PFSK-1 (cell line): ENCODE results near the gene REXO4.

Experiments
- FOXP2 ChIP-seq: optimal IDR thresholded peaks from 2 replicates; pipeline ENCODE3; 2011; ENCODE audit warnings: borderline replicate concordance, control low read depth, inconsistent platforms; ENCODE audit not compliant: insufficient read depth; ENCODE audit errors: extremely low read length, extremely low read depth
- POLR2AphosphoS5 ChIP-seq: IDR thresholded peaks from 2 replicates; pipeline ENCODE4 v1.6.1; 2012; ENCODE audit warnings: low read depth, mild to moderate bottlenecking, control low read depth, low read length, moderate library complexity
- REST ChIP-seq, 2 experiments: IDR thresholded peaks; 2 replicates each; pipeline versions ENCODE4 v1.6.1 to v1.8.0; 2011 to 2012; ENCODE audit warnings: low read depth in 2 of 2, low read length in 2 of 2, control low read depth in 1 of 2, inconsistent platforms in 1 of 2, mild to moderate bottlenecking in 1 of 2, moderate library complexity in 1 of 2; ENCODE audit not compliant: insufficient read depth in 1 of 2
- SIN3A ChIP-seq: IDR thresholded peaks from 2 replicates; pipeline ENCODE4 v1.6.1; 2012; ENCODE audit warnings: mild to moderate bottlenecking, low read length, moderate library complexity, borderline replicate concordance; ENCODE audit not compliant: insufficient read depth
- TAF1 ChIP-seq: IDR thresholded peaks from 2 replicates; pipeline ENCODE4 v1.6.1; 2012; ENCODE audit warnings: low read length, control low read depth, borderline replicate concordance; ENCODE audit not compliant: insufficient read depth

Gene REXO4

DNA sequence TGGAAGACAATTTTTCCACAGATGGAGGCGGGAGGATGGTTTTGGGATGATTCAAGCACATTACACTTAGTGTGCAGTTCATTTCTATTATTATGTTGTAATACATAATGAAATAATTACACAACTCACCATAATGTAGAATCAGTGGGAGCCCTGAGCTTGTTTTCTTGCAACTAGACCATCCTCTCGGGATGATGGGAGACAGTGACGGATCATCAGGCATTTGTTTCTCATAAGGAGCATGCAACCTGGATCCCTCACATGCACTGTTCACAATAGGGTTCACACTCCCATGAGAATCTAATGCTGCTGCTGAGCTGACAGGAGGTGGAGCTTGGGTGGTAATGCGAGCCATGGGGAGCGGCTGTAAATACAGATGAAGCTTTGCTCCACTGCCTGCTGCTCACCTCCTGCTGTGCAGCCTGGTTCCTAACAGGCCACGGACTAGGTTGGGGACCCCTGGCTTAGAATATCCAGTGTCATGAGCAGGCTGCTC is 40.0 kb downstream of the REXO4 start:
- TF ChIP-seq FOXP2 (no peak), REST (IDR thresholded peaks at IDR 0.05; ENCODE audit: insufficient read depth in 1 of 2, low read depth in 2 of 2, low read length in 2 of 2) (no peak), POLR2AphosphoS5 (no peak), SIN3A (no peak), TAF1 (no peak)

DNA sequence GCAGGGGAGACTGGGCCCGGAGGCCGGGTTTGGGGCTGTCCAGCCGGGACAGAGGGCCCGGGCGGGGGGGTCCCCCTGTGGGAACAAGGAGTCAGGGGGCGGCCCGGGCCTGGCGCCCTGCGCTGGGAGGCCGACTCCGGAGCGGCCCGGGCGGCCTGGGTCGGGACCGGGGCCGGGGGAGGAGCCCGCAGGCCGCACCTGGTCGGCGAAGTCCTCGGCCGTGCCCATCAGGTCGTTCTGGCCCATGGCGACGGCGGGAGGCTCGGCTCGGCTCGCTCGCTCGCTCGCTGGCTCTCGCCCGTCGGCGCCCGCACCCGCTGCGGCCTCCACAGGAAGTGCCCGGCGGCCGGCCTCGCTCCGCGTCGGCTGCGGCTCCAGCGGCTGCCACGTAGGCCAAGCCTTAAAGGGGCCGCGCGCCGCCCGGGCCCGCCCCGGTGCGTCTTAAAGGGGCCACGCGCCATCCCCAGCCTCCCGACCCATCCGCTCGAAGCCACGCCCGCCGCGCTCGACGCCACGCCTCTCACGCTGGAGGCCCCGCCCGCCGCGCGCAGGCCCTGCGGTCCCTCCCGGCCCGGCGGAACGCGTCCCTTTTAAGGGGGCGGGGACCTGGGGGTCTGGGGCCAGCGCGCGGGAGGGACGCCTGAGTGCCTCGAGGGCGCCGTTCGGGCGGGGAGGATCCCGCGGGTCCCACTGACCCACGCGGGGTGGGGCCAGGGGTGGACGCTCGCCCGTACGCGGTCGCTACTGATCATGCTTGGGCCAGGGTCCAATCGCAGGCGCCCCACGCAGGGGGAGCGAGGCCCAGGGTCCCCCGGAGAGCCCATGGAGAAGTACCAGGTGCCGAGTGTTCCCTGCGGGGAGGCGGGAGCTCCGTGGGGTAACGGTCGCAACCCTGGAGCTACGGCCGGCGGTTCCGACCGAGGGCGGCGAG is 41.8 kb downstream of the REXO4 start, which contains the start of the genes STKLD1 and SURF4:
STKLD1 (plus strand) TSS at position 643 of the 931 bp plus-strand sequence; CDS start at position 751, 108 bp downstream.
SURF4 (minus strand) TSS at position 337 of the 931 bp plus-strand sequence; CDS start at position 246, 91 bp downstream.
- TF ChIP-seq TAF1 = peak; percentile 92
- TF ChIP-seq REST (IDR thresholded peaks at IDR 0.05; ENCODE audit: insufficient read depth in 1 of 2, low read depth in 2 of 2, low read length in 2 of 2) = peak in 1 of 2 experiments; percentile 34; a peak in 1 of 4 replicates
- peak; percentile 80 for TF ChIP-seq POLR2AphosphoS5
- TF ChIP-seq SIN3A = no peak
- no peak for TF ChIP-seq FOXP2

- TF ChIP-seq REST (IDR thresholded peaks at IDR 0.05; ENCODE audit: insufficient read depth in 1 of 2, low read depth in 2 of 2, low read length in 2 of 2) (no peak), SIN3A (no peak), POLR2AphosphoS5 (no peak), TAF1 (no peak)
Observed at GRCh38 chr9:133375116-133375723, 42.6 kb downstream of the REXO4 start.

GRCh38 chr9:133374612-133375115 is 43.1 kb downstream of the REXO4 start:
- TF ChIP-seq REST (IDR thresholded peaks at IDR 0.05; ENCODE audit: insufficient read depth in 1 of 2, low read depth in 2 of 2, low read length in 2 of 2) = no peak
- TF ChIP-seq TAF1 = no peak
- no peak for TF ChIP-seq SIN3A
- TF ChIP-seq POLR2AphosphoS5 = no peak
- TF ChIP-seq FOXP2 = no peak
